ENCODE measurements around the gene SGK2.

Gene SGK2

DNA sequence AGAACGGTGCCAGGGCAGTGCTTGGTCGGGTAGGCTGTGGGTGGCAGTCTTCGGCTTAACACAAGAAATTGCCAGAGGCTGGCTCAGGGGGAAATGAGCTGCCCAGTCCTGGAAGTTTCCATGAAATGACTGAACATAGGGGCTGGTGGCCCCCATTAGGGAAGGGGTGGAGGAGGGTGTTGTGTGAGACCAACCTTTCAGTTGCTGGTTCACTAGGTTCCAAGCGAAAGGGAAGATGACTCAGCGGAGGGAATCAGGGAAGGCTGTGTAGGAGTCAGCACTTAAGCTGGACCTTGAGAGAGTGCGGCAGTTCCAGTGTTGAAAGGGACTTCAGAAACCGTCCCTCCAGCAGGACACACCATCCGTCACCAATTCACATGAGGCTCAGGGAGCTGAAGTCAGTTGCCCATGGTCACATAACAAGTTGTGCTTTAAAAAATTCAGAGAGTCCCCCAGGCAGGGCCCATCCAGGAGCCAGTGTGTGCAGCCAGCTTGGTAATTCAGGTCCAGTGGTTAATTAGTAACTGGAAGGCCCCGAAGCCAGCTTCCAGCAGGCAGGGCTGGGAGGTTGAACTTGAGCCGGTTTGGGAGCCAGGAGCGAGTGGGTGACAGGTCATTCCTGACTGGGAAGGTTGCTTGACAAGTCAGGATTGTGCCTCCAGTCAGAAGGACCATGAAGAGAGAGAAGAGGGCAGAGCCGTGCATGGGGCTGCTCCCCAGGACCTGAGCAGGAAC, at the start of gene SGK2:
SGK2 (plus strand) TSS at position 616 of the 735 bp plus-strand sequence. CDS start 7,469 bp downstream, outside the sequence.
- DNase-seq (ENCODE audit: low read depth, low spot score): no peak

DNA sequence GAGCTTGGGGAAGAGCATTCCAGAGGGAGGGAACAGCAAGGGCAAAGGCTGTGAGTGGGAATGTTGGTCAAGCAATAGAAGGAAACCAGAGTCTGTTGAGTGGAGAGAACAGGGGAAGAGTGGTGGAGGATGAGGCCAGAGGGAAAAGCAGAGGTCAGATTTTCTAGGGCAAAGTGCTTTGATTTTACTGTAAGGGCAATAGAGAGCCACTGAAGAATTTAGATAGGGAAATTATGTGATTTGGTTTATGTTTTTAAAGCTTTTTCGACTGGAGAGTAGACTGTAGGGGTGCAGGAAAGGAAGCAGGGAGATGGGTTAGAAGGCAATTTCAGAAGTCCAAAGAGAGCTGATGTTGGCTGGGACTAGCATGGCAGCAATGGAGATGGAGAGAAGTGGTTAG, 46.9 kb upstream of the SGK2 start:
- no peak for DNase-seq (ENCODE audit: low read depth, low spot score)

DNA sequence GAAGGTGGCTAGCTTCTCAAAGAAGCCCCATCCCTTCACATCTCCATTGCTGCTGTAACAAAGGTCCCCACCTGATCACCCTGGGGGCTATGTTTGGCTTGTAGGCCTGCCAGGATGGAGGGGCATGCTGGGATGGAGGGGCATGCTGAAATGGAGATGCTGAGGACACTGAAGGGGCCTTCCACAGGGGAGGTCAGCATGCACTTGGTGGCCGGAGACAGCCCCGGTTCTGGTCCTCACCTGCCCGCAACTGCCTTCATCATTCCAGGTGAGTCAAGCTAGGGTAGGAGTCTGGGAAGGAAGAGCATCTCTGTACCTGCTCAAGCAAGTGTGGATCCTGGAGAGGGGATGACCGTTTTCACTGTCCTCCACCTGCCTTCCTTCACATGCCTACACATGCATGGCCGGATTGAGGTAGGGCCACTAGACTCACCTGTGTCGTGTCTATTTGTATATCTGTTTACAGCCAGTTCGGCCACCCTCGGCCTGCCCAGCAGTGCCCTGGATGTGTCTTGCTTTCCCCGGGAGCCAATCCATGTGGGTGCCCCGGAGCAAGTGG, 45.4 kb upstream of the SGK2 start:
- DNase-seq (ENCODE audit: low read depth, low spot score): no peak

- DNase-seq (ENCODE audit: low read depth, low spot score): peak; percentile 84
Measured at GRCh38 chr20:43513931-43514647, 44.7 kb upstream of the SGK2 start.

- DNase-seq (ENCODE audit: low read depth, low spot score): no peak
Measured at GRCh38 chr20:43514648-43514999, 44.2 kb upstream of the SGK2 start.

- DNase-seq (ENCODE audit: low read depth, low spot score): no peak
Measured at GRCh38 chr20:43515628-43516027, 43.2 kb upstream of the SGK2 start.

DNA sequence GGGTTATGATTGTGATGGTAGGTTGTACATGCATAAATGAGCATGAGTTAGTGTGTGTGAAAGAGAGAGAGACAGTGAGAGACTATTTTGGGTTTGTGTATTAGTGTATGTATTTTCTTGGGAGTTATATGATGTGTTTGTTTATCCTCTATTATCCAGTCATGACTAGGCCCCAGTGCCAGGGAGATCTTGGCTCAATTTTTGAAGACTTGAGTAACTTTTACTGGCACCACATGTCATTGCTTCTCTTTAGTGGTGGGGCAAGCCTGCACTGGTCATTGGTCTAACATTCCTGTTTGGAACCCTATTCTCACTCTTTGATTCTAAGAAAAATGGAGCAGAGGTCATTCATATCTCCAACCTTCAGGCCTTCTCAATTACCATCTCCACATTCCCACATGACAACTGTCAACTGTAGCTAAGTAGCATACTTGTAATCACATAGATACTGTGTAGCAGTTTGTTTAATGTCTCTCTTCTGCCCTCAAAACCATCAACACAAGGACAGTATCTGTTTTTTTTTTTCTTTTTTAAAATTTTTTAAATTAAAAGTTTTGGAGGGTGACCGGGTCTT, 42.5 kb upstream of the SGK2 start:
- no peak for DNase-seq (ENCODE audit: low read depth, low spot score)

- no peak for DNase-seq (ENCODE audit: low read depth, low spot score)
Measured at GRCh38 chr20:43520074-43520630, 38.7 kb upstream of the SGK2 start.

- no peak for DNase-seq (ENCODE audit: low read depth, low spot score)
Measured at GRCh38 chr20:43525021-43525420, 33.8 kb upstream of the SGK2 start.

DNA sequence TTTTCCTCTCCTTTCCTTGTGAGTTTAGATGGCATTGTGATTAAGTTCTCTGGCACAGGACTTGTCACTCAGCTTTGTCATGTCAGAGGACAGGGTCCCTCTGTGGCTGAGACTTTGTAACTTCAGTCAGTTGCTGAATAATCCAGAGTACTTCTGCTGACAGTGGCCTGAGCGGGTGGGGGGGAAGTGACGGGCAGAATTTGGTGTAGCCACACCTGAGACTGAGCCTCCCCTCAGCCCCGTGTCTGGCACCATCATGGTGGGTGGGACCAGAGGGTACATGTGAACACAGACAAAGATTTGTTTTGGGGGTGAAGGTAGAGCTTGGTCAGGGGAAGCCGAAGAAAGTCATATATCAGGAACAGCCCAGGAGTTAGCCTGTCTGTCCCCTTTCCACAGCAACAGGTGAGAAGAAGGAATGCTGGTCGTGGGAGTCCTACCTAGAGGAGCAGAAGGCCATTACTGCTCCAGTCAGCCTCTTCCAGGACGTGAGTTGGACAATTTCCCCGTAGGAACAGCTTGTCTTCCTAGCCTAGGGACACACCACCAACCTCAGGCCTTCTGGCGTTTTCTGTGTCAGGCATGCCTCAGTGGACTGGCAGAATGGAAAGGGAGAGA, 30.5 kb upstream of the SGK2 start:
- no peak for DNase-seq (ENCODE audit: low read depth, low spot score)

DNA sequence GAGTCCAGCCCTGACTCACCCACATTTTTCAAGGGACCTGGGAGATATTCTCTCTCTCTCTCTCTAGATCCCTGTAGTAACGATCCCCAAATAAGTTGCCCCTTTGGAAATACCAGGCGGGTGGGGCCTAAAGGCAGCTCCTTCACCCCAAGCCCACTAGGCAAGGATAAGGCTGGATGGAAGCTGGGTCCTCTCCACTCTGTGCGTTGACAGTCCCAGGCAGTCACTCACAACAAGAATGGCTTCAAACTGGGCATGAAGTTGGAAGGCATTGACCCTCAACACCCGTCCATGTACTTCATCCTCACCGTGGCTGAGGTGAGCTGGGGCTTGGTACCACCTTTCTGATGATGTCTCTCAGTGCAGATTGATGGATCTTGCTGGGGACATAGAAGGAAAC, 29.8 kb upstream of the SGK2 start:
- DNase-seq (ENCODE audit: low read depth, low spot score): no peak

- DNase-seq (ENCODE audit: low read depth, low spot score): no peak
Measured at GRCh38 chr20:43529457-43530153, 29.2 kb upstream of the SGK2 start.

DNA sequence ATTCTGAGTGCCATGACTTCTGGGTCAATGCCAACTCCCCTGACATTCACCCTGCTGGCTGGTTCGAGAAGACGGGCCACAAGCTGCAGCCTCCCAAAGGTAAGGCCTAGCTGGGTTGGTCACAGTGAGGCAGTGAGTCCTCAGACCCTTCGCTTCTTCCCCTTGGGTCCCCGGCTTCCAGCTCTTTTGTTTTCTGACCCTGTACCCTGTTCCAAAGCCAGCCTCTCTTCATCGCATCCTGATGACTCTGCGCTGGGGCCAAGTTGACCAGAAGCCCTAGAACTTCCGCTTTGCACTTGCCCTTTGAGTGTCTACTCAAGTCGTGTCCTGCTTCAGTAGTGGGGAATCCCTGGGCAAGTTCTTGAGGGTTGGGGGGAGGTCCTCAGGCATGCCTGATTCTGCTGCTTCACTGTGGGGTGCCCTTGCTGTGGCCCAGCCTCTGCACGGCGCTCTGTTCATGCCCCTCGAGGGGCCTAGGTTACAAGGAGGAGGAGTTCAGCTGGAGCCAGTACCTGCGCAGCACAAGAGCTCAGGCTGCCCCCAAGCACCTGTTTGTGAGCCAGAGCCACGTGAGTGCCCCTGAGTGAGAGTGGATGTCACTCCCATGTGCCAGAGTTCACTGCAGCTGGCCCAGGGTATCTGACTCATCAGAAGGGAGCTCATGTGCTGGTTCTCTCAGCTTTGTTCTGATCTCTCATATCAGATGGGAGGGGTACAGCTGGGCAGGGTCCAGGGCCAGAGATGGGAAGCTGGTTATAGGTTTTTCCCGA, 28.3 kb upstream of the SGK2 start:
- no peak for DNase-seq (ENCODE audit: low read depth, low spot score)

DNA sequence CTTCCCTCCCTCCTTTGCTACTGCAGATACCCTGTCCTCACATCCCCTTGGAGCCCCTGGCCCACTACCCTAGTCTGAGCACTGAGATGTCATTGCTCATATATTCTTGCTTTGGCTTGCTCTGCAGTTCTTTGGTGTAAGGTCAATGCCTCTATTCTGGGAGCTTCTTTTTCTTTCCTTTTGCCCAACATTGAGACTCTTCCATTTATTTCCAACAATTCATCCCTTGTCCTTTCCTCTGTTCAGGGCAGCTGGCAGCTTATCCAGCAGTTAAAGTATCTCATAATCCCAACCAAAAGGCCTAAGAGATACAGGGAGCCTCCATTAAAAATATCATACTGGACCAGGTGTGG, 27.8 kb upstream of the SGK2 start:
- DNase-seq (ENCODE audit: low read depth, low spot score): no peak

DNA sequence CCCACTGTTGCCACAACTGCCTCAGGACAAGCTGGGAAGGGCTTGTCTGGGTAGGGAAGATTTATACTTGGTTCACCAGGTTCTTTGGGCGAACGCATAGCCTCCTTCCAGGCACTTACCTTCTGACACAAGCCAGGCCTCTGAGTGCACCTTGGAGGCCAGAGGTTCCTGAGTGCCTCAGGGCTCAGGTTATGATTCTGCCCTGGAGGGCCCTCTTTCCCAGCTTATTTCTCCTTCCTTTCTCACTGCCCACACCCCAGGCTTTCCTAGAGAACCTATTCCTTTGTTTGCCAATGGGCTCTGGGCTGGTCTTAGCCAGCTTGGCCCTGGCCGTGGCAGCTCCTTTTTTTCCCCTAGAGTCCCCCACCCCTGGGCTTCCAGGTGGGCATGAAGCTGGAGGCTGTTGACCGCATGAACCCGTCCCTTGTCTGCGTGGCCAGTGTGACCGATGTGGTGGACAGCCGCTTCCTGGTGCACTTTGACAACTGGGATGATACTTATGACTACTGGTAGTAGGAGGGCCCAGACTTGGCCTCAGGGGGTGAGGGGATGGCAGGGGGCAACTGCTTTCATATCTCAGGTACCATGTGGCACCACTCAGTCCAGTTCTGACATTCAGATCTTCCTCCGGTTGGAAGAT, 26.3 kb upstream of the SGK2 start:
- DNase-seq (ENCODE audit: low read depth, low spot score): no peak

DNA sequence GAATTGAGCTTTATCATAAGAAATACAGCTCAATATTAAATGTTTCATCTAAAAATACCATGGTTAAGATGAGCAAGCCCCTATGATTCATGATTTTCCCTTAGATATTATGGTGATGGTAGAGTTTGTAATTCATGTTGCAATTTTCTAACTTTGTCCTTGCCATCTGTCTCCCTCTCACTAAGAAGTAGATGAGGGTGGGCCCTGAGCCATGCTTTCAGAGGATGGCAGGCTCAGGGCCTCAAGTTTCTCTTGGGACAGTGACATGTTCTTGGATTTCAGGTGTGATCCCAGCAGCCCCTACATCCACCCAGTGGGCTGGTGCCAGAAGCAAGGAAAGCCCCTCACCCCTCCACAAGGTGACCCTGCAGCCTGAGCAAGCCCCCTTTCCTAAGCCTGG, 25.8 kb upstream of the SGK2 start:
- DNase-seq (ENCODE audit: low read depth, low spot score): no peak

DNA sequence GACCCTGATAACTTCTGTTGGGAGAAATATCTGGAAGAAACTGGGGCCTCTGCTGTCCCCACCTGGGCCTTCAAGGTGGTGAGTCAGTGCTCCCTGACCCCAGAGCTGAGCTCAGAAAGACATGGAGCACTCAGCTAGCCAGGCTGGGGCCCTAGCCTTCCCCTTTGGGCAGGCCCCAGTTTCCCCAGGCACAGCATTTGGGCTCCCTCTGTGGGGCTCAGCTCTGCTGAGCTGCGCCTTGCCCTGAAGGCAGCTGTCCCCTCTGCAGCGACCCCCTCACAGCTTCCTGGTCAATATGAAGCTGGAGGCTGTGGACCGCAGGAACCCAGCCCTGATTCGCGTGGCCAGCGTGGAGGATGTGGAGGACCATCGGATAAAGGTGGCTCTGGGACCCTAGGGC, 24.8 kb upstream of the SGK2 start:
- no peak for DNase-seq (ENCODE audit: low read depth, low spot score)

DNA sequence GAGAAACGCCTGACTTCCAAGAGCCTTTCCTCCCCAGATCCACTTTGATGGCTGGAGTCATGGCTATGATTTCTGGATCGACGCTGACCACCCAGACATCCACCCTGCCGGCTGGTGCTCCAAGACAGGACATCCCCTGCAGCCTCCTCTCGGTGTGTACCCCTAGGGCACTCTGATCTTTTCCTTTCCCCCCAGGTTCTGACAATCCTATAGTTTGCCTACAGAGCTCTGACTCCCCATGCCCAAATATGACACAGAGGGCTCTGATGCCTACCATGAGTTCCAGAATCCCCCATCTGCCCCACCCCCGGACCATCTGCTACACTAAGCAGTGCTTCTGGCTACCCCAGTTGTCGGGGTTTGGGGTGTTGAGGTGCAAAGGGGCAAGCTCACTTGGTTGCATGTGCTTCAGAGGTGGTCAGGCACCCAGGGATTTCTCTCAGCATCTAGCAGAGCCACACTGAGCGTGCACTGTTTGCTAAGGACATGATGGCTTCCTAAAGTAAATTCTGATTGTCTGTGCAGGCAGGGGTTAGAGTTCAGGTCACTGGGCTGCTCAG, 24.0 kb upstream of the SGK2 start:
- no peak for DNase-seq (ENCODE audit: low read depth, low spot score)

GRCh38 chr20:43535370-43536004, 23.3 kb upstream of the SGK2 start:
- no peak for DNase-seq (ENCODE audit: low read depth, low spot score)
